Stimulated activated CD4-positive, alpha-beta T cell treated with anti-CD3 and anti-CD28 coated beads, Interleukin-4, amount 100 ng/mL, for 48 hours (primary cell): ENCODE results near the gene TXNDC5.

ENCODE experiments used
- DNase-seq, 2 donors: peaks; one replicate each; pipeline ENCODE4 v3.0.0-alpha.2; 2020; ENCODE audit warnings: low read depth in 2 of 2

Gene TXNDC5

GRCh38 chr6:7859591-7859990 lies 51.0 kb downstream of the TXNDC5 start:
- DNase-seq = no peak

- no peak for DNase-seq
Observed at GRCh38 chr6:7851780-7852179, 58.8 kb downstream of the TXNDC5 start.

GRCh38 chr6:7848229-7848628 lies 62.4 kb downstream of the TXNDC5 start:
- no peak for DNase-seq

GRCh38 chr6:7846966-7847818 lies 63.4 kb downstream of the TXNDC5 start:
- no peak for DNase-seq

GRCh38 chr6:7841781-7842468 lies 68.7 kb downstream of the TXNDC5 start:
- no peak for DNase-seq

- no peak for DNase-seq
Observed at GRCh38 chr6:7836371-7837026, 74.1 kb downstream of the TXNDC5 start.

GRCh38 chr6:7833751-7834070 lies 76.9 kb downstream of the TXNDC5 start:
- DNase-seq = no peak

- DNase-seq = no peak
Observed at GRCh38 chr6:7832904-7833750, 77.5 kb downstream of the TXNDC5 start.
